IMR-90 (cell line): Measurements from ENCODE around the gene CARNS1. TPM values are rescaled to one million over a fixed set of nuclear protein-coding genes. Genes with fewer than 3 reads are reported as not detected.

Source experiments
- ATAC-seq: fragments of 200-7000 bp; cut with Tn5 transposase; 2 replicates; pipeline ENCODE4 v1.9.1; 2020; ENCODE audit warnings: low read depth, mild to moderate bottlenecking, moderate library complexity
- BruUV-seq: library from RNA; stranded (reverse); fragments of 400-500 nt; replicated peaks from 2 replicates; lab custom pipeline; 2021; lab: Mats Ljungman, UMichigan
- CTCF ChIA-PET: fragments of 300-600 bp; formaldehyde crosslinking; extraction: SDS; loops from one replicate; lab custom pipeline; 2021; ENCODE audit warnings: antibody characterized with exemption; lab: Yijun Ruan, JAX
- POLR2A ChIA-PET: fragments of 300-600 bp; sonication (Branson Sonifier 250); formaldehyde crosslinking; loops from one replicate; lab custom pipeline; 2022; ENCODE audit warnings: antibody characterized with exemption; ENCODE audit not compliant: unreplicated experiment; lab: Charles Lee
- DNase-seq: peaks from one replicate; pipeline ENCODE4 v3.0.0; 2013
- H2AFZ ChIP-seq: replicated peaks from 2 replicates; pipeline ENCODE3; 2013; ENCODE audit warnings: low read length, mild to moderate bottlenecking; ENCODE audit not compliant: poor library complexity
- H2AK5ac ChIP-seq: 2 replicates; pipeline ENCODE4 v1.6.1; 2013; ENCODE audit warnings: low read depth, low read length, inconsistent platforms
- H2AK9ac ChIP-seq: replicated peaks from 2 replicates; pipeline ENCODE3; 2013; ENCODE audit warnings: mild to moderate bottlenecking, low read depth, low read length, moderate library complexity; ENCODE audit not compliant: poor library complexity
- H2BK120ac ChIP-seq: 2 replicates; pipeline ENCODE4 v1.6.1; 2013; ENCODE audit warnings: low read depth, low read length, inconsistent platforms
- H2BK15ac ChIP-seq: 3 replicates; pipeline ENCODE4 v1.6.1; 2013; ENCODE audit warnings: low read depth, low read length, inconsistent platforms
- H2BK20ac ChIP-seq: 2 replicates; pipeline ENCODE4 v1.6.1; 2013; ENCODE audit warnings: low read depth, mild to moderate bottlenecking, inconsistent platforms, low read length, moderate library complexity
- H2BK5ac ChIP-seq: 2 replicates; pipeline ENCODE4 v1.6.1; 2013; ENCODE audit warnings: mild to moderate bottlenecking, low read depth, low read length, inconsistent platforms; ENCODE audit not compliant: poor library complexity, severe bottlenecking
- H3K14ac ChIP-seq: replicated peaks from 2 replicates; pipeline ENCODE4 v1.6.1; 2013; ENCODE audit warnings: low read depth, low read length, inconsistent platforms
- H3K18ac ChIP-seq: 2 replicates; pipeline ENCODE4 v1.6.1; 2013; ENCODE audit warnings: low read depth, low read length, control low read depth
- H3K23ac ChIP-seq: 2 replicates; pipeline ENCODE4 v1.6.1; 2013; ENCODE audit warnings: low read depth, low read length, inconsistent platforms
- H3K27ac ChIP-seq: 2 replicates; pipeline ENCODE4 v1.5.1; 2013; ENCODE audit warnings: mild to moderate bottlenecking, control low read depth, low read length; ENCODE audit not compliant: insufficient read depth
- H3K27me3 ChIP-seq: 2 replicates; pipeline ENCODE4 v1.6.1; 2013; ENCODE audit warnings: low read length; ENCODE audit not compliant: control insufficient read depth, insufficient read depth
- H3K36me3 ChIP-seq: 2 replicates; pipeline ENCODE4 v1.6.1; 2013; ENCODE audit warnings: low read length, mixed read lengths; ENCODE audit not compliant: control insufficient read depth, insufficient read depth
- H3K4ac ChIP-seq: 2 replicates; pipeline ENCODE4 v1.6.1; 2013; ENCODE audit warnings: low read depth, low read length, inconsistent platforms
- H3K4me1 ChIP-seq: 2 replicates; pipeline ENCODE4 v1.6.1; 2013; ENCODE audit warnings: low read length, mixed read lengths; ENCODE audit not compliant: control insufficient read depth, insufficient read depth
- H3K4me2 ChIP-seq: 2 replicates; pipeline ENCODE4 v1.6.1; 2013; ENCODE audit warnings: low read depth, mild to moderate bottlenecking, control low read depth, low read length, moderate library complexity
- H3K4me3 ChIP-seq: 2 replicates; pipeline ENCODE4 v1.5.1; 2013; ENCODE audit warnings: low read depth, mild to moderate bottlenecking, control low read depth, low read length, moderate library complexity; ENCODE audit not compliant: insufficient read depth
- H3K56ac ChIP-seq: 2 replicates; pipeline ENCODE4 v1.6.1; 2013; ENCODE audit warnings: low read length, inconsistent platforms; ENCODE audit not compliant: insufficient read depth; ENCODE audit errors: extremely low read depth
- H3K79me1 ChIP-seq, 2 experiments: 2 replicates each; pipeline ENCODE4 v1.6.1; 2013; ENCODE audit warnings: low read length in 2 of 2, inconsistent platforms in 1 of 2, low read depth in 1 of 2
- H3K9ac ChIP-seq: 2 replicates; pipeline ENCODE4 v1.6.1; 2013; ENCODE audit warnings: low read depth, low read length, control low read depth
- H3K9me1 ChIP-seq: 2 replicates; pipeline ENCODE4 v1.6.1; 2013; ENCODE audit warnings: low read length, inconsistent platforms; ENCODE audit not compliant: insufficient read depth
- H3K9me3 ChIP-seq: 2 replicates; pipeline ENCODE4 v1.6.1; 2013; ENCODE audit warnings: low read length; ENCODE audit not compliant: control insufficient read depth, insufficient read depth
- H4K20me1 ChIP-seq: 2 replicates; pipeline ENCODE4 v1.6.1; 2013; ENCODE audit warnings: low read length, inconsistent platforms; ENCODE audit not compliant: insufficient read depth
- H4K5ac ChIP-seq: 2 replicates; pipeline ENCODE4 v1.6.1; 2013; ENCODE audit warnings: mild to moderate bottlenecking, low read depth, low read length, control low read depth
- H4K8ac ChIP-seq, 2 experiments: 2 replicates each; pipeline ENCODE4 v1.6.1; 2013; ENCODE audit warnings: low read depth in 2 of 2, low read length in 2 of 2, control low read depth in 1 of 2, inconsistent platforms in 1 of 2
- H4K91ac ChIP-seq: 2 replicates; pipeline ENCODE4 v1.6.1; 2013; ENCODE audit warnings: low read depth, low read length, inconsistent platforms; ENCODE audit not compliant: insufficient read depth
- BHLHE40 ChIP-seq: fragments of 150-350 bp; IDR thresholded peaks from 2 replicates; pipeline ENCODE4 v1.6.1; 2016; ENCODE audit warnings: mild to moderate bottlenecking, low read depth, low read length
- CEBPB ChIP-seq: IDR thresholded peaks from 2 replicates; pipeline ENCODE4 v1.6.1; 2012; ENCODE audit warnings: low read depth, low read length, improper control_type of control experiment
- MAFK ChIP-seq: IDR thresholded peaks from 2 replicates; pipeline ENCODE4 v1.6.1; 2012; ENCODE audit warnings: low read depth, low read length, improper control_type of control experiment
- MAZ ChIP-seq: IDR thresholded peaks from 2 replicates; pipeline ENCODE4 v1.6.1; 2012; ENCODE audit warnings: low read depth, mild to moderate bottlenecking, low read length, improper control_type of control experiment, moderate library complexity, borderline replicate concordance
- RCOR1 ChIP-seq: IDR thresholded peaks from 2 replicates; pipeline ENCODE4 v1.6.1; 2012; ENCODE audit warnings: mild to moderate bottlenecking, low read length, improper control_type of control experiment; ENCODE audit not compliant: insufficient replicate concordance
- USF2 ChIP-seq: fragments of 150-350 bp; IDR thresholded peaks from 2 replicates; pipeline ENCODE4 v1.6.1; 2017; ENCODE audit warnings: mild to moderate bottlenecking, antibody characterized with exemption, low read length, low read depth
- WGBS, 2 experiments: methylation state at CpG; one replicate each; pipeline versions ENCODE4 v1.1.5 to v1.1.7; 2013; ENCODE audit warnings: missing lambda C conversion rate in 2 of 2; ENCODE audit not compliant: insufficient read length in 1 of 2; ENCODE audit errors: extremely low coverage in 2 of 2; 5-methylcytosine and 5-hydroxymethylcytosine counted together
- dilution Hi-C: fragments of 300-500 bp; cut with HindIII; formaldehyde crosslinking; loops from one replicate; pipeline ENCODE4 v1.14.3; 2018; ENCODE audit warnings: low sequenced_read_pairs; ENCODE audit not compliant: unreplicated experiment
- in situ Hi-C: fragments of 300-500 bp; cut with MboI; formaldehyde crosslinking; loops from 3 replicates; pipeline ENCODE4 v1.14.3; 2019; ENCODE audit warnings: low sequenced_read_pairs, inconsistent platforms, mixed read lengths
- intact Hi-C: fragments of 100-400 bp; cut with micrococcal nuclease; formaldehyde crosslinking; loops from 2 replicates; pipeline ENCODE4 v1.10.0; 2022
- polyA plus RNA-seq, 3 experiments: library from polyadenylated mRNA; depleted of rRNA; stranded (reverse); fragments of >200 nt; gene quantifications; 2 replicates each; pipeline ENCODE4 v1.2.3, GENCODE V29; 2012; ENCODE audit warnings: low replicate concordance in 1 of 3
- total RNA-seq: library from RNA; depleted of rRNA; stranded (reverse); fragments of >200 nt; gene quantifications from 2 replicates; pipeline ENCODE4 v1.2.3, GENCODE V29; 2012

The CARNS1 gene
- total and polyA plus RNA-seq, 2 of the 4 experiments (the other 2 are of a cell fraction) = under 0.01 to 0.32 TPM

GRCh38 chr11:67395555-67396258 lies 19.8 kb upstream of the CARNS1 start:
- H3K18ac ChIP-seq = no peak overlapping the region
- H3K4ac ChIP-seq = no peak overlapping the region
- peaks cover 43% of the 10 kb centered on the region for H3K36me3 ChIP-seq
- H2BK20ac ChIP-seq = no peak overlapping the region
- in situ Hi-C loops (no loop called here), intact Hi-C loops (no loop called here), dilution Hi-C loops (no loop called here)
- H2BK5ac ChIP-seq = no peak overlapping the region
- H3K9ac ChIP-seq = no peak overlapping the region
- no peak for ATAC-seq
- no peak for DNase-seq
- H2BK15ac ChIP-seq = no peak overlapping the region
- H3K56ac ChIP-seq = no peak overlapping the region
- no peak overlapping the region for H3K4me3 ChIP-seq
- no peaks in the 10 kb centered on the region for H3K9me1 ChIP-seq
- H3K23ac ChIP-seq = no peak overlapping the region
- no peak overlapping the region for H4K91ac ChIP-seq
- no peak overlapping the region for H3K27ac ChIP-seq
- peaks cover 22 to 48% of the 10 kb centered on the region in 2 experiments; a peak in 3 of 4 replicates for H3K79me1 ChIP-seq
- no peaks in the 10 kb centered on the region for H3K27me3 ChIP-seq
- CTCF ChIA-PET = no interaction called here
- H2AFZ ChIP-seq = peak overlapping the region; percentile 14
- H2AK5ac ChIP-seq = no peak overlapping the region
- H2AK9ac ChIP-seq = no peak overlapping the region
- no peak overlapping the region for H3K4me2 ChIP-seq
- H4K5ac ChIP-seq = no peak overlapping the region
- H3K9me3 ChIP-seq = no peaks in the 10 kb centered on the region
- peaks cover 12% of the 10 kb centered on the region for H3K4me1 ChIP-seq
- TF ChIP-seq USF2 (no peak), MAZ (no peak), CEBPB (no peak), MAFK (peak; percentile 67), BHLHE40 (no peak), RCOR1 (no peak)
- no peak overlapping the region for H4K8ac ChIP-seq
- H3K14ac ChIP-seq = no peak overlapping the region
- 98% methylated on average over 8 of the region's 19 CpGs; no CpG with 5 or more reads in 1 of the 2 experiments for WGBS, 2 experiments
- H2BK120ac ChIP-seq = no peak overlapping the region
- H4K20me1 ChIP-seq = peaks cover 28% of the 10 kb centered on the region
- no TSS peak for BruUV-seq
- POLR2A ChIA-PET = interaction anchor here (0.8 kb wide), 1 partner anchor 26 kb away, joined by 3 read pairs; no protein-coding TSS in a partner anchor
